Measurements from ENCODE around the gene SOX4. TPM values are rescaled to one million over a fixed set of nuclear protein-coding genes. Genes with fewer than 3 reads are reported as not detected.

Gene SOX4
- total RNA-seq, 2 experiments from 2014 or later: 1.6 TPM

GRCh38 chr6:21634582-21634981 lies 41.0 kb downstream of the SOX4 start:
- DNase-seq (no peak), ATAC-seq (no peak)
- Mint-ChIP-seq H3K9me3 (no peaks in the 10 kb centered on the region), H3K27ac (no peak overlapping the region), H3K4me3 (no peak overlapping the region), H3K4me1 (ENCODE audit: low read depth) (no peaks in the 10 kb centered on the region), H3K27me3 (no peaks in the 10 kb centered on the region), H3K36me3 (ENCODE audit: low read depth) (no peaks in the 10 kb centered on the region)
- ChIA-PET POLR2A (interaction anchor here (0.6 kb wide), 1 partner anchor 912 kb away, joined by 3 read pairs; no protein-coding TSS in a partner anchor), CTCF (no interaction called here)
- TF ChIP-seq CTCF (IDR thresholded peaks at IDR 0.05): no peak
- intact Hi-C loops (cut with micrococcal nuclease): no loop called here

- no peaks in the 10 kb centered on the region for H3K9me3 Mint-ChIP-seq
- CTCF ChIA-PET: no interaction called here
- intact Hi-C loops (cut with micrococcal nuclease): no loop called here
These were observed 43.3 kb downstream of the SOX4 start for GRCh38 chr6:21636876-21637275.

GRCh38 chr6:21639316-21639715 lies 45.8 kb downstream of the SOX4 start:
- DNase-seq (no peak), ATAC-seq (no peak)
- H3K4me1 Mint-ChIP-seq (ENCODE audit: low read depth): no peaks in the 10 kb centered on the region
- POLR2A ChIA-PET: no interaction called here
- H3K27ac Mint-ChIP-seq: no peak overlapping the region
- intact Hi-C loops (cut with micrococcal nuclease): no loop called here
- CTCF ChIA-PET: no interaction called here
- H3K9me3 Mint-ChIP-seq: no peaks in the 10 kb centered on the region
- no peaks in the 10 kb centered on the region for H3K36me3 Mint-ChIP-seq (ENCODE audit: low read depth)
- no peak overlapping the region for H3K4me3 Mint-ChIP-seq
- TF ChIP-seq CTCF (IDR thresholded peaks at IDR 0.05): no peak
- no peaks in the 10 kb centered on the region for H3K27me3 Mint-ChIP-seq

More at GRCh38 chr6:21636876-21637275, 43.3 kb downstream of the SOX4 start:
- Mint-ChIP-seq H3K4me3 (no peak overlapping the region), H3K4me1 (ENCODE audit: low read depth) (no peaks in the 10 kb centered on the region), H3K27ac (no peak overlapping the region), H3K27me3 (no peaks in the 10 kb centered on the region), H3K36me3 (ENCODE audit: low read depth) (no peaks in the 10 kb centered on the region)
- ATAC-seq (no peak), DNase-seq (no peak)
- no peak for TF ChIP-seq CTCF (IDR thresholded peaks at IDR 0.05)
- POLR2A ChIA-PET: no interaction called here

Measured in activated CD8-positive, alpha-beta T cell treated with anti-CD3 and anti-CD28 coated beads for 36 hours (primary cell).